Measurements from ENCODE around the gene IKZF4.

DNA sequence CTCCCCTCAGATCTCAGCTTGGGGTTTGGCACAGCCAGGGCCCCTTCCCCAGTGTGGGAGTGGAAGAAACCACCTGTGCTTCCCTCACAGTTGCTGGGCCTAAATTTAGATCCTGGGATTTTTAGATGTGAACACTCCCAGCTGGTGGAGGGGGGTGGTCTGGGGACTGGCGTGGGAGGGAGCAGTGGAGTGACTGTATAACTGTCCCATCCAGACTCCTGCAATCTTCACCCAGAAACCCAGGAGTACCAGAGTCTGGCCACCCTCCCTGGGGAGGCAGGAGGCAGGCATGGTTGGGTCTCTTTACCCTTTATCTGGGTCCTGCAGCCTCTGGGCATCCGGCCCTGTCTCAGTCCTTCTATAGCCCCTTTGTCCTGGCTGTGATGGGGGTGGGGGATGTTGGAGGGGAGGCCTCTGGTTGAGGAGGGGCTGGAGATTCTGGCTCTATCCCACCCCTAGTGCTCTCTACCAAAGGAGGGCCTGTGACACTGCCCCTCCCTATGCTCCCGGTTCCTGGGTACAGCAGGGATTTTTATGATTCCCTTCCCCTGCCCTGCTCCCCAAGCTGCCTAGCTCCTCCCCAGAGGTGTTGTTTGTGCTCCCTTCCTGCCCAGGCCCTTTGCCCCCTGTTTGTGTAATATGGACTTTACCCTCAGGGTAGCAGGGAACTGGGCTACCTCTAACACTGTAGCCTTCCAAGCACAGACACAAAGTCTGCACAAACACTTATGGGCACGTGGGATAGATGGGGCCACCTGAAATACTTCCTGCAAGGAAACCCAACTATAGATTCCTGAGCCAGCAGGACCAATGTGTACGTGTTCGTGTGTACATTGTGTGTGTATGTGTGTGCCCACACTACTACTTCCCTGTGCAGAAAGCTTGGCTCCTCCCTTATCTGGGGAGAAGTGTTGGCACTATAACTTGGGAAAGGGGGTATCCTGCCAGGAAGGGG lies 60.8 kb downstream of the IKZF4 start:
- TF ChIP-seq, protein P1, sequence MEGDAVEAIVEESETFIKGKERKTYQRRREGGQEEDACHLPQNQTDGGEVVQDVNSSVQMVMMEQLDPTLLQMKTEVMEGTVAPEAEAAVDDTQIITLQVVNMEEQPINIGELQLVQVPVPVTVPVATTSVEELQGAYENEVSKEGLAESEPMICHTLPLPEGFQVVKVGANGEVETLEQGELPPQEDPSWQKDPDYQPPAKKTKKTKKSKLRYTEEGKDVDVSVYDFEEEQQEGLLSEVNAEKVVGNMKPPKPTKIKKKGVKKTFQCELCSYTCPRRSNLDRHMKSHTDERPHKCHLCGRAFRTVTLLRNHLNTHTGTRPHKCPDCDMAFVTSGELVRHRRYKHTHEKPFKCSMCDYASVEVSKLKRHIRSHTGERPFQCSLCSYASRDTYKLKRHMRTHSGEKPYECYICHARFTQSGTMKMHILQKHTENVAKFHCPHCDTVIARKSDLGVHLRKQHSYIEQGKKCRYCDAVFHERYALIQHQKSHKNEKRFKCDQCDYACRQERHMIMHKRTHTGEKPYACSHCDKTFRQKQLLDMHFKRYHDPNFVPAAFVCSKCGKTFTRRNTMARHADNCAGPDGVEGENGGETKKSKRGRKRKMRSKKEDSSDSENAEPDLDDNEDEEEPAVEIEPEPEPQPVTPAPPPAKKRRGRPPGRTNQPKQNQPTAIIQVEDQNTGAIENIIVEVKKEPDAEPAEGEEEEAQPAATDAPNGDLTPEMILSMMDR (conservative IDR thresholded peaks at IDR 0.05; ENCODE audit: low read length) = no peak
- no peak for TF ChIP-seq EZH2phosphoT487 (IDR thresholded peaks at IDR 0.05; ENCODE audit: borderline replicate concordance)

All from Loucy (cell line).